GM23248 (cell line): ENCODE results near the gene FAXC. TPM values are rescaled to one million over a fixed set of nuclear protein-coding genes. Genes with fewer than 3 reads are reported as not detected.

Experiments
- DNase-seq: peaks from one replicate; pipeline ENCODE4 v3.0.0-alpha.2; 2015
- H2AFZ ChIP-seq: fragments of 200-600 bp; sonication (generic); 2 replicates; pipeline ENCODE4 v1.6.1; 2016; ENCODE audit warnings: antibody characterized with exemption
- H3F3A ChIP-seq: fragments of 200-600 bp; sonication (generic); 2 replicates; pipeline ENCODE4 v1.6.1; 2016; ENCODE audit warnings: mild to moderate bottlenecking, antibody characterized with exemption, mixed run types; ENCODE audit not compliant: insufficient read depth
- H3K27ac ChIP-seq: fragments of 200-600 bp; sonication (generic); 2 replicates; pipeline ENCODE4 v1.5.1; 2016; ENCODE audit warnings: mild to moderate bottlenecking
- H3K27me3 ChIP-seq: fragments of 200-600 bp; sonication (generic); replicated peaks from 2 replicates; pipeline ENCODE4 v1.6.1; 2016; ENCODE audit warnings: mild to moderate bottlenecking; ENCODE audit not compliant: insufficient read depth
- H3K36me3 ChIP-seq: fragments of 200-600 bp; sonication (generic); 2 replicates; pipeline ENCODE4 v1.6.1; 2016; ENCODE audit warnings: low read depth, mild to moderate bottlenecking
- H3K4me1 ChIP-seq: fragments of 200-600 bp; sonication (generic); 2 replicates; pipeline ENCODE4 v1.6.1; 2016; ENCODE audit warnings: mild to moderate bottlenecking; ENCODE audit not compliant: insufficient read depth
- H3K4me2 ChIP-seq: fragments of 200-600 bp; sonication (generic); one replicate; pipeline ENCODE4 v1.6.1; 2016; ENCODE audit warnings: mild to moderate bottlenecking; ENCODE audit not compliant: unreplicated experiment
- H3K4me3 ChIP-seq: fragments of 200-600 bp; sonication (generic); 2 replicates; pipeline ENCODE4 v1.5.1; 2016; ENCODE audit warnings: mild to moderate bottlenecking
- H3K79me2 ChIP-seq: fragments of 200-600 bp; sonication (generic); 2 replicates; pipeline ENCODE4 v1.6.1; 2016; ENCODE audit warnings: mild to moderate bottlenecking; ENCODE audit not compliant: insufficient read depth
- H3K9ac ChIP-seq: fragments of 200-600 bp; sonication (generic); 2 replicates; pipeline ENCODE4 v1.6.1; 2016; ENCODE audit warnings: mild to moderate bottlenecking
- H3K9me2 ChIP-seq: fragments of 200-600 bp; sonication (generic); 2 replicates; pipeline ENCODE4 v1.6.1; 2016; ENCODE audit warnings: mixed run types, mild to moderate bottlenecking, moderate library complexity; ENCODE audit not compliant: insufficient read depth
- H3K9me3 ChIP-seq: fragments of 200-600 bp; sonication (generic); one replicate; pipeline ENCODE4 v1.6.1; 2017; ENCODE audit warnings: low read depth
- H4K20me1 ChIP-seq: fragments of 200-600 bp; sonication (generic); 2 replicates; pipeline ENCODE4 v1.6.0; 2016; ENCODE audit not compliant: insufficient read depth
- EZH2 ChIP-seq: fragments of 200-600 bp; sonication (generic); IDR thresholded peaks from 2 replicates; pipeline ENCODE4 v1.6.1; 2018; ENCODE audit warnings: antibody characterized with exemption, mild to moderate bottlenecking; ENCODE audit not compliant: insufficient read depth, poor library complexity, severe bottlenecking
- EZH2phosphoT487 ChIP-seq: fragments of 200-600 bp; sonication (generic); IDR thresholded peaks from 2 replicates; pipeline ENCODE4 v1.6.1; 2018; ENCODE audit warnings: antibody characterized with exemption, moderate library complexity, mild to moderate bottlenecking, low read depth; ENCODE audit not compliant: insufficient read depth
- WGBS, 2 experiments: methylation state at CpG; one replicate each; pipeline ENCODE4 v1.1.6; 2015 to 2017; ENCODE audit warnings: low lambda C conversion rate in 2 of 2, low coverage in 1 of 2; ENCODE audit errors: missing lambda C conversion rate in 2 of 2; 5-methylcytosine and 5-hydroxymethylcytosine counted together
- in situ Hi-C: fragments of 300-500 bp; cut with MboI; formaldehyde crosslinking; loops from 2 replicates; pipeline ENCODE4 v1.15.0; 2020
- polyA plus RNA-seq: library from polyadenylated mRNA; unstranded; fragments of >200 nt; fragmentation: Nextera tagmentation; extraction: Ambion mirVana; gene quantifications from 2 replicates; pipeline ENCODE4 v1.2.1, GENCODE V29; 2016
- total RNA-seq: library from RNA; depleted of rRNA; stranded (reverse); fragments of >200 nt; shearing (Covaris generic); gene quantifications from 2 replicates; pipeline ENCODE4 v1.2.3, GENCODE V29; 2014

The FAXC gene
- total and polyA plus RNA-seq, 2 experiments from 2014 or later: 0.29 to 0.76 TPM

- H3K27ac ChIP-seq: no peak overlapping the region
- no peak for DNase-seq
- WGBS, 2 experiments: 18 to 20% methylated on average over 20 of the region's 20 CpGs
- H3K9ac ChIP-seq: no peak overlapping the region
- no peaks in the 10 kb centered on the region for H3K4me1 ChIP-seq
- H3K4me3 ChIP-seq: no peak overlapping the region
- H2AFZ ChIP-seq: no peak overlapping the region
- no peaks in the 10 kb centered on the region for H3K36me3 ChIP-seq
- no peaks in the 10 kb centered on the region for H3K79me2 ChIP-seq
- no peaks in the 10 kb centered on the region for H3K9me3 ChIP-seq
- no peaks in the 10 kb centered on the region for H3K9me2 ChIP-seq
- H3F3A ChIP-seq: no peaks in the 10 kb centered on the region
- H3K4me2 ChIP-seq: no peak overlapping the region
- in situ Hi-C loops: no loop called here
- H4K20me1 ChIP-seq: no peaks in the 10 kb centered on the region
- TF ChIP-seq EZH2 (no peak), EZH2phosphoT487 (no peak)
- peaks cover 7% of the 10 kb centered on the region; the same call in 1 of the 2 replicates for H3K27me3 ChIP-seq
These were observed 94.6 kb downstream of the FAXC start for GRCh38 chr6:99254616-99255550.

GRCh38 chr6:99253271-99253670, 96.2 kb downstream of the FAXC start:
- Histone ChIP-seq H3K27me3 (peaks cover 7% of the 10 kb centered on the region; the same call in 1 of the 2 replicates), H3K36me3 (no peaks in the 10 kb centered on the region), H3K4me2 (no peak overlapping the region), H3K79me2 (no peaks in the 10 kb centered on the region), H3K9me3 (no peaks in the 10 kb centered on the region), H2AFZ (no peak overlapping the region), H3K4me3 (no peak overlapping the region), H3K4me1 (no peaks in the 10 kb centered on the region), H3K27ac (no peak overlapping the region), H3K9me2 (no peaks in the 10 kb centered on the region), H3F3A (no peaks in the 10 kb centered on the region), H3K9ac (no peak overlapping the region), H4K20me1 (no peaks in the 10 kb centered on the region)
- WGBS, 2 experiments: 20 to 21% methylated on average over 2 of the region's 2 CpGs
- TF ChIP-seq EZH2phosphoT487 (no peak), EZH2 (no peak)
- in situ Hi-C loops: no loop called here
- DNase-seq: no peak

- in situ Hi-C loops: no loop called here
- H3K9me2 ChIP-seq: no peaks in the 10 kb centered on the region
- TF ChIP-seq EZH2phosphoT487 (no peak), EZH2 (no peak)
- no peak overlapping the region for H3K9ac ChIP-seq
- whole genome bisulfite sequencing, 2 experiments: 47 to 58% methylated on average over 9 of the region's 9 CpGs
- H3K27me3 ChIP-seq: peaks cover 7% of the 10 kb centered on the region; the same call in 1 of the 2 replicates
- H3K4me2 ChIP-seq: no peak overlapping the region
- no peak overlapping the region for H3K4me3 ChIP-seq
- H3K79me2 ChIP-seq: no peaks in the 10 kb centered on the region
- H3K36me3 ChIP-seq: no peaks in the 10 kb centered on the region
- H3F3A ChIP-seq: no peaks in the 10 kb centered on the region
- no peak overlapping the region for H2AFZ ChIP-seq
- no peak for DNase-seq
- no peak overlapping the region for H3K27ac ChIP-seq
- no peaks in the 10 kb centered on the region for H4K20me1 ChIP-seq
- H3K4me1 ChIP-seq: no peaks in the 10 kb centered on the region
- no peaks in the 10 kb centered on the region for H3K9me3 ChIP-seq
These were observed 97.1 kb downstream of the FAXC start for GRCh38 chr6:99252421-99252820.

GRCh38 chr6:99250476-99250875, 99.0 kb downstream of the FAXC start:
- WGBS, 2 experiments: 33 to 42% methylated on average over 2 of the region's 2 CpGs

More at GRCh38 chr6:99250476-99250875, 99.0 kb downstream of the FAXC start:
- Histone ChIP-seq H4K20me1 (no peaks in the 10 kb centered on the region), H3K9me2 (no peaks in the 10 kb centered on the region), H3K79me2 (no peaks in the 10 kb centered on the region), H3K9ac (no peak overlapping the region), H3K4me3 (no peak overlapping the region), H3K9me3 (no peaks in the 10 kb centered on the region), H3F3A (no peaks in the 10 kb centered on the region), H3K36me3 (no peaks in the 10 kb centered on the region), H3K4me1 (no peaks in the 10 kb centered on the region), H2AFZ (no peak overlapping the region), H3K4me2 (no peak overlapping the region), H3K27ac (no peak overlapping the region), H3K27me3 (peaks cover 7% of the 10 kb centered on the region; the same call in 1 of the 2 replicates)
- no peak for TF ChIP-seq EZH2phosphoT487
- no peak for TF ChIP-seq EZH2
- no peak for DNase-seq
- in situ Hi-C loops: no loop called here
